Measurements from ENCODE around the gene PRLH. TPM values are rescaled to one million over a fixed set of nuclear protein-coding genes. Genes with fewer than 3 reads are reported as not detected.

PRLH gene
- total RNA-seq, 1 donor from 2014 or later, result not detected

DNA sequence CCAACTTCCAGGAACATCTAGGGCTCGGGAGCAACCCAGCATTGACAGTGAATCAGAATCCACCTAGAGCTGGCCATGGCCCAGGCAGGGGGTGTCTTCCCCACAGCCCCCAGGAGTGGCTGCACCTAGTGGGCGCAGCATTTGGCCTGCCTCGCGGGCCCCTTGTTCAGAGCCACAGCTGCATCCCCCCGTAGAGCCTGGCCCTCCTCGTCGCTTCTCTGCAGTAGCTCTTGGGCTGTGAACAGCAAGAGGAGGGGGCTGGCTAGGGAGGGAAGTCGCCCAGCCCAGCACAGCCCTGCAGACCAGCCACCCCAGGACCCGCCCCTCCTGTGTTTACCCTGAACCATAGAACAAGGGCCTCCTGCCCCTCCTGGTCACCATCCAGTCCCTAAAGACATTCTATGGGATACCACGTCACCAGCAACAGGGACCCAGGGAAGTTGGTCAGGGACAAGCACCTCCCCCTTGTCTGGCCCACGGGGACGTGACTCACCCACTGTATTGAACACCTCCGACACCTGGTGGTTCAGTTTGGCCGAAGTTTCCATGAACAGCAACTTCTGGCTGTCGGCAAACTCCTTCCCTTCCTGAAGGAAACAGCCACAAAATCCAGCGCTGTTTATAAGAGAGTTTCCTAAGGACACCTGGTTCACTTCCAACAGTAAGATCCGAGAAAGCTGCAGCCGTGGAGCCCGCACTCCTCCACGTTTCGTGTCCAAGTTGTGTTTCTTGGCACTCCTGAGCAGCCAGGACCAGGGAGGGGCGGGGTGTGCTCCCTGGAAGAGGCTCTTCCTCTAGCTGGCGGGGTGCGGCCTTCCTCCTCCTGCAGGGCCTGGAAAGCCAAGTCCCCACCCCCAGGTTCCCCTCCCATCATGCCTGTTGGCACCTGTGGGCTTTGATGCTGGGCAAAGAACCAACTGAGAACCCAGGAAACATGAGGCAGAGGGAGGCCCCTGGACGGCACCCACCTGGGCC, 8.8 kb downstream of the PRLH start:
- Mint-ChIP-seq H3K27ac (ENCODE audit: unreplicated experiment) (no peak overlapping the region), H3K4me3 (no peak overlapping the region), H3K36me3 (ENCODE audit: low read depth) (no peaks in the 10 kb centered on the region), H3K27me3 (ENCODE audit: low read depth) (peaks cover 2% of the 10 kb centered on the region), H3K4me1 (peaks cover 14% of the 10 kb centered on the region), H3K9me3 (no peaks in the 10 kb centered on the region)
- DNase-seq (ENCODE audit: low read depth, low spot score), result no peak
- TF ChIP-seq CTCF (conservative IDR thresholded peaks at IDR 0.05), result no peak

GRCh38 chr2:237575869-237576862, 9.8 kb downstream of the PRLH start:
- peak overlapping the region; percentile 19 for H3K27ac Mint-ChIP-seq (ENCODE audit: unreplicated experiment)
- no peak for TF ChIP-seq CTCF (conservative IDR thresholded peaks at IDR 0.05)
- no peak for DNase-seq (ENCODE audit: low read depth, low spot score)
- no peaks in the 10 kb centered on the region for H3K9me3 Mint-ChIP-seq
- H3K4me1 Mint-ChIP-seq, result peaks cover 14% of the 10 kb centered on the region
- peaks cover 2% of the 10 kb centered on the region for H3K27me3 Mint-ChIP-seq (ENCODE audit: low read depth)
- H3K36me3 Mint-ChIP-seq (ENCODE audit: low read depth), result no peaks in the 10 kb centered on the region
- no peak overlapping the region for H3K4me3 Mint-ChIP-seq

GRCh38 chr2:237576974-237577373, 10.6 kb downstream of the PRLH start:
- peaks cover 14% of the 10 kb centered on the region for H3K4me1 Mint-ChIP-seq
- no peaks in the 10 kb centered on the region for H3K36me3 Mint-ChIP-seq (ENCODE audit: low read depth)
- H3K4me3 Mint-ChIP-seq, result no peak overlapping the region
- H3K27ac Mint-ChIP-seq (ENCODE audit: unreplicated experiment), result no peak overlapping the region
- TF ChIP-seq CTCF (conservative IDR thresholded peaks at IDR 0.05), result no peak
- peaks cover 2% of the 10 kb centered on the region for H3K27me3 Mint-ChIP-seq (ENCODE audit: low read depth)
- DNase-seq (ENCODE audit: low read depth, low spot score), result no peak
- H3K9me3 Mint-ChIP-seq, result no peaks in the 10 kb centered on the region

DNA sequence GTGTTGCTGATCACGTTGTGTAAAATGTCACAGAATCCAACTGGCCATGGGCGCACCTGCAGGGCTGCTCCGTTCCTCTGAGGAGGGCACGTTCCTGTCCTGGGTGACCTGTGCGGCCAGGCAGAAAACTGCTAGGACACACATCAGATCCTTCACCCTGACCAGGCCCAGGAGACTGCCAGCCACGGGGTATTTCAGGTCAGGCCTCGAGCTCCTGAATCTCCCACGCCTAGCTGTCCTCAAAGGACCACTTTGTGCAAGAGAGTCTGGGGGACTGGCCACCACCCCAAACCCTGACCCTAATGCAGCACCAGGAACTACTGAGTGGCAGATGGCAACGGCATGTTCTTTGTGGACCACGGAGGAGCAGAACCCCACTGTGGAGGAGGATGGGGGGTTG, 11.1 kb downstream of the PRLH start:
- H3K4me3 Mint-ChIP-seq, result no peak overlapping the region
- H3K4me1 Mint-ChIP-seq, result peaks cover 14% of the 10 kb centered on the region
- no peak for DNase-seq (ENCODE audit: low read depth, low spot score)
- H3K36me3 Mint-ChIP-seq (ENCODE audit: low read depth), result no peaks in the 10 kb centered on the region
- TF ChIP-seq CTCF (conservative IDR thresholded peaks at IDR 0.05), result no peak
- H3K9me3 Mint-ChIP-seq, result no peaks in the 10 kb centered on the region
- H3K27ac Mint-ChIP-seq (ENCODE audit: unreplicated experiment), result no peak overlapping the region
- peaks cover 2% of the 10 kb centered on the region for H3K27me3 Mint-ChIP-seq (ENCODE audit: low read depth)

All from neural crest cell (in vitro differentiated cells).